ENCODE results near the gene GRM8.

Gene GRM8

GRCh38 chr7:127029823-127030222 is 222.9 kb downstream of the GRM8 start:
- Histone ChIP-seq H3K4me1 (ENCODE audit: control insufficient read depth, insufficient read depth, low read length) (peaks cover 4% of the 10 kb centered on the region), H3K9me3 (ENCODE audit: control insufficient read depth, low read length) (no peaks in the 10 kb centered on the region), H3K4me3 (ENCODE audit: low read length) (no peak overlapping the region), H3K36me3 (ENCODE audit: control insufficient read depth, insufficient read depth, low read length, severe bottlenecking) (no peaks in the 10 kb centered on the region), H3K9ac (ENCODE audit: low read length) (no peak overlapping the region), H3K27me3 (replicated peaks; ENCODE audit: control insufficient read depth, insufficient read depth, low read length) (no peaks in the 10 kb centered on the region)
- no peak for DNase-seq (ENCODE audit: low read depth)

- Histone ChIP-seq H3K4me3 (ENCODE audit: low read length) (no peak overlapping the region), H3K9ac (ENCODE audit: low read length) (no peak overlapping the region), H3K4me1 (ENCODE audit: control insufficient read depth, insufficient read depth, low read length) (no peaks in the 10 kb centered on the region), H3K9me3 (ENCODE audit: control insufficient read depth, low read length) (no peaks in the 10 kb centered on the region), H3K27me3 (replicated peaks; ENCODE audit: control insufficient read depth, insufficient read depth, low read length) (no peaks in the 10 kb centered on the region), H3K36me3 (ENCODE audit: control insufficient read depth, insufficient read depth, low read length, severe bottlenecking) (no peaks in the 10 kb centered on the region)
- no peak for DNase-seq (ENCODE audit: low read depth)
Measured at GRCh38 chr7:127021857-127022256, 230.9 kb downstream of the GRM8 start.

GRCh38 chr7:127021019-127021738 is 231.6 kb downstream of the GRM8 start:
- Histone ChIP-seq H3K9ac (ENCODE audit: low read length) (no peak overlapping the region), H3K27me3 (replicated peaks; ENCODE audit: control insufficient read depth, insufficient read depth, low read length) (no peaks in the 10 kb centered on the region), H3K4me1 (ENCODE audit: control insufficient read depth, insufficient read depth, low read length) (no peaks in the 10 kb centered on the region), H3K36me3 (ENCODE audit: control insufficient read depth, insufficient read depth, low read length, severe bottlenecking) (no peaks in the 10 kb centered on the region), H3K9me3 (ENCODE audit: control insufficient read depth, low read length) (no peaks in the 10 kb centered on the region), H3K4me3 (ENCODE audit: low read length) (no peak overlapping the region)
- DNase-seq (ENCODE audit: low read depth) = no peak

GRCh38 chr7:127018889-127019288 is 233.9 kb downstream of the GRM8 start:
- no peak for DNase-seq (ENCODE audit: low read depth)
- no peaks in the 10 kb centered on the region for H3K4me1 ChIP-seq (ENCODE audit: control insufficient read depth, insufficient read depth, low read length)
- no peak overlapping the region for H3K9ac ChIP-seq (ENCODE audit: low read length)
- no peaks in the 10 kb centered on the region for H3K27me3 ChIP-seq (replicated peaks; ENCODE audit: control insufficient read depth, insufficient read depth, low read length)
- H3K9me3 ChIP-seq (ENCODE audit: control insufficient read depth, low read length) = no peaks in the 10 kb centered on the region
- H3K36me3 ChIP-seq (ENCODE audit: control insufficient read depth, insufficient read depth, low read length, severe bottlenecking) = no peaks in the 10 kb centered on the region
- H3K4me3 ChIP-seq (ENCODE audit: low read length) = no peak overlapping the region

GRCh38 chr7:127017196-127017595 is 235.5 kb downstream of the GRM8 start:
- Histone ChIP-seq H3K9me3 (ENCODE audit: control insufficient read depth, low read length) (no peaks in the 10 kb centered on the region), H3K4me3 (ENCODE audit: low read length) (no peak overlapping the region), H3K36me3 (ENCODE audit: control insufficient read depth, insufficient read depth, low read length, severe bottlenecking) (no peaks in the 10 kb centered on the region), H3K27me3 (replicated peaks; ENCODE audit: control insufficient read depth, insufficient read depth, low read length) (no peaks in the 10 kb centered on the region), H3K9ac (ENCODE audit: low read length) (no peak overlapping the region), H3K4me1 (ENCODE audit: control insufficient read depth, insufficient read depth, low read length) (no peaks in the 10 kb centered on the region)
- no peak for DNase-seq (ENCODE audit: low read depth)

GRCh38 chr7:127000725-127001124 is 252.0 kb downstream of the GRM8 start:
- no peaks in the 10 kb centered on the region for H3K9me3 ChIP-seq (ENCODE audit: control insufficient read depth, low read length)
- no peak for DNase-seq (ENCODE audit: low read depth)
- H3K4me1 ChIP-seq (ENCODE audit: control insufficient read depth, insufficient read depth, low read length) = no peaks in the 10 kb centered on the region
- H3K4me3 ChIP-seq (ENCODE audit: low read length) = no peak overlapping the region
- H3K36me3 ChIP-seq (ENCODE audit: control insufficient read depth, insufficient read depth, low read length, severe bottlenecking) = no peaks in the 10 kb centered on the region
- no peaks in the 10 kb centered on the region for H3K27me3 ChIP-seq (replicated peaks; ENCODE audit: control insufficient read depth, insufficient read depth, low read length)
- no peak overlapping the region for H3K9ac ChIP-seq (ENCODE audit: low read length)

GRCh38 chr7:126996659-126997058 is 256.1 kb downstream of the GRM8 start:
- no peaks in the 10 kb centered on the region for H3K27me3 ChIP-seq (replicated peaks; ENCODE audit: control insufficient read depth, insufficient read depth, low read length)
- H3K4me1 ChIP-seq (ENCODE audit: control insufficient read depth, insufficient read depth, low read length) = no peaks in the 10 kb centered on the region
- H3K9ac ChIP-seq (ENCODE audit: low read length) = no peak overlapping the region
- no peaks in the 10 kb centered on the region for H3K9me3 ChIP-seq (ENCODE audit: control insufficient read depth, low read length)
- no peak overlapping the region for H3K4me3 ChIP-seq (ENCODE audit: low read length)
- H3K36me3 ChIP-seq (ENCODE audit: control insufficient read depth, insufficient read depth, low read length, severe bottlenecking) = no peaks in the 10 kb centered on the region
- no peak for DNase-seq (ENCODE audit: low read depth)

- no peak overlapping the region for H3K9ac ChIP-seq (ENCODE audit: low read length)
- H3K36me3 ChIP-seq (ENCODE audit: control insufficient read depth, insufficient read depth, low read length, severe bottlenecking) = no peaks in the 10 kb centered on the region
- peaks cover 5% of the 10 kb centered on the region for H3K9me3 ChIP-seq (ENCODE audit: control insufficient read depth, low read length)
- no peak for DNase-seq (ENCODE audit: low read depth)
- no peaks in the 10 kb centered on the region for H3K27me3 ChIP-seq (replicated peaks; ENCODE audit: control insufficient read depth, insufficient read depth, low read length)
- H3K4me3 ChIP-seq (ENCODE audit: low read length) = no peak overlapping the region
- H3K4me1 ChIP-seq (ENCODE audit: control insufficient read depth, insufficient read depth, low read length) = no peaks in the 10 kb centered on the region
Measured at GRCh38 chr7:126993626-126994213, 259.0 kb downstream of the GRM8 start.

GRCh38 chr7:126988022-126988421 is 264.7 kb downstream of the GRM8 start:
- no peak for DNase-seq (ENCODE audit: low read depth)
- H3K9ac ChIP-seq (ENCODE audit: low read length) = no peak overlapping the region
- no peaks in the 10 kb centered on the region for H3K36me3 ChIP-seq (ENCODE audit: control insufficient read depth, insufficient read depth, low read length, severe bottlenecking)
- no peaks in the 10 kb centered on the region for H3K4me1 ChIP-seq (ENCODE audit: control insufficient read depth, insufficient read depth, low read length)
- no peaks in the 10 kb centered on the region for H3K27me3 ChIP-seq (replicated peaks; ENCODE audit: control insufficient read depth, insufficient read depth, low read length)
- H3K9me3 ChIP-seq (ENCODE audit: control insufficient read depth, low read length) = peaks cover 5% of the 10 kb centered on the region
- no peak overlapping the region for H3K4me3 ChIP-seq (ENCODE audit: low read length)

- Histone ChIP-seq H3K4me1 (ENCODE audit: control insufficient read depth, insufficient read depth, low read length) (no peaks in the 10 kb centered on the region), H3K9me3 (ENCODE audit: control insufficient read depth, low read length) (no peaks in the 10 kb centered on the region), H3K36me3 (ENCODE audit: control insufficient read depth, insufficient read depth, low read length, severe bottlenecking) (no peaks in the 10 kb centered on the region), H3K4me3 (ENCODE audit: low read length) (no peak overlapping the region), H3K27me3 (replicated peaks; ENCODE audit: control insufficient read depth, insufficient read depth, low read length) (no peaks in the 10 kb centered on the region), H3K9ac (ENCODE audit: low read length) (no peak overlapping the region)
- no peak for DNase-seq (ENCODE audit: low read depth)
Measured at GRCh38 chr7:126979722-126980121, 273.0 kb downstream of the GRM8 start.

GRCh38 chr7:126978865-126979264 is 273.9 kb downstream of the GRM8 start:
- H3K9ac ChIP-seq (ENCODE audit: low read length) = no peak overlapping the region
- H3K4me3 ChIP-seq (ENCODE audit: low read length) = no peak overlapping the region
- DNase-seq (ENCODE audit: low read depth) = no peak
- no peaks in the 10 kb centered on the region for H3K9me3 ChIP-seq (ENCODE audit: control insufficient read depth, low read length)
- no peaks in the 10 kb centered on the region for H3K36me3 ChIP-seq (ENCODE audit: control insufficient read depth, insufficient read depth, low read length, severe bottlenecking)
- no peaks in the 10 kb centered on the region for H3K27me3 ChIP-seq (replicated peaks; ENCODE audit: control insufficient read depth, insufficient read depth, low read length)
- no peaks in the 10 kb centered on the region for H3K4me1 ChIP-seq (ENCODE audit: control insufficient read depth, insufficient read depth, low read length)

GRCh38 chr7:126973066-126973465 is 279.7 kb downstream of the GRM8 start:
- DNase-seq (ENCODE audit: low read depth) = no peak
- no peaks in the 10 kb centered on the region for H3K4me1 ChIP-seq (ENCODE audit: control insufficient read depth, insufficient read depth, low read length)
- H3K4me3 ChIP-seq (ENCODE audit: low read length) = no peak overlapping the region
- no peaks in the 10 kb centered on the region for H3K9me3 ChIP-seq (ENCODE audit: control insufficient read depth, low read length)
- no peak overlapping the region for H3K9ac ChIP-seq (ENCODE audit: low read length)
- no peaks in the 10 kb centered on the region for H3K36me3 ChIP-seq (ENCODE audit: control insufficient read depth, insufficient read depth, low read length, severe bottlenecking)
- H3K27me3 ChIP-seq (replicated peaks; ENCODE audit: control insufficient read depth, insufficient read depth, low read length) = no peaks in the 10 kb centered on the region
